Middle frontal gyrus (tissue), 1 donor: ENCODE measurements around the gene SLC17A9.
A peak's percentile ranks its signal among the peaks of the same experiment; 100 is the strongest.

Experiments used
- DNase-seq: peaks from one replicate; pipeline ENCODE4 v3.0.0-alpha.2; 2015; ENCODE audit warnings: low spot score; ENCODE audit errors: extremely low spot score

The SLC17A9 gene

GRCh38 chr20:63000958-63001357 lies 48.4 kb downstream of the SLC17A9 start:
- DNase-seq, result no peak

GRCh38 chr20:63002511-63002910 lies 50.0 kb downstream of the SLC17A9 start:
- DNase-seq, result no peak

GRCh38 chr20:63003546-63003945 lies 51.0 kb downstream of the SLC17A9 start:
- no peak for DNase-seq

GRCh38 chr20:63004607-63005364 lies 52.3 kb downstream of the SLC17A9 start:
- no peak for DNase-seq

GRCh38 chr20:63005365-63005861 lies 52.9 kb downstream of the SLC17A9 start:
- DNase-seq, result no peak

GRCh38 chr20:63005862-63006539 lies 53.5 kb downstream of the SLC17A9 start:
- no peak for DNase-seq

GRCh38 chr20:63006540-63007359 lies 54.2 kb downstream of the SLC17A9 start, which contains the start of gene BHLHE23:
Gene BHLHE23, minus strand, starts transcription at chr20:63006964. Its CDS starts 190 bp downstream, at chr20:63006774.
- no peak for DNase-seq

- no peak for DNase-seq
These were observed 54.8 kb downstream of the SLC17A9 start for GRCh38 chr20:63007360-63007645.

- no peak for DNase-seq
These were observed 55.4 kb downstream of the SLC17A9 start for GRCh38 chr20:63007646-63008488.

GRCh38 chr20:63008541-63009044 lies 56.1 kb downstream of the SLC17A9 start:
- DNase-seq, result no peak

GRCh38 chr20:63009045-63009961 lies 56.8 kb downstream of the SLC17A9 start:
- peak; percentile 66 for DNase-seq

- DNase-seq, result no peak
These were observed 57.7 kb downstream of the SLC17A9 start for GRCh38 chr20:63009988-63010769.

- DNase-seq, result no peak
These were observed 59.3 kb downstream of the SLC17A9 start for GRCh38 chr20:63011798-63012197.

GRCh38 chr20:63013207-63013606 lies 60.7 kb downstream of the SLC17A9 start:
- DNase-seq, result no peak

GRCh38 chr20:63014287-63014686 lies 61.8 kb downstream of the SLC17A9 start:
- no peak for DNase-seq

GRCh38 chr20:63014710-63015109 lies 62.2 kb downstream of the SLC17A9 start:
- DNase-seq, result no peak

- DNase-seq, result no peak
These were observed 62.7 kb downstream of the SLC17A9 start for GRCh38 chr20:63015147-63015661.

- DNase-seq, result no peak
These were observed 63.3 kb downstream of the SLC17A9 start for GRCh38 chr20:63015662-63016361.
